Neural crest cell (in vitro differentiated cells): ENCODE measurements around the gene SCYGR8. TPM values are rescaled to one million over a fixed set of nuclear protein-coding genes. Genes with fewer than 3 reads are reported as not detected.

Source experiments
- DNase-seq: peaks from one replicate; pipeline ENCODE4 v3.0.0; 2021; ENCODE audit warnings: low read depth, mixed read lengths, low spot score
- H3K27ac Mint-ChIP-seq: one replicate; pipeline ENCODE4 v1.8.0; 2021; ENCODE audit warnings: mild to moderate bottlenecking, mixed read lengths; ENCODE audit not compliant: unreplicated experiment
- H3K27me3 Mint-ChIP-seq: 2 replicates; pipeline ENCODE4 v1.8.0; 2021; ENCODE audit warnings: low read depth, mild to moderate bottlenecking, mixed read lengths
- H3K36me3 Mint-ChIP-seq: 2 replicates; pipeline ENCODE4 v1.8.0; 2021; ENCODE audit warnings: low read depth, mild to moderate bottlenecking, mixed read lengths
- H3K4me1 Mint-ChIP-seq: 2 replicates; pipeline ENCODE4 v1.8.0; 2021; ENCODE audit warnings: mixed read lengths
- H3K4me3 Mint-ChIP-seq: one replicate; pipeline ENCODE4 v1.8.0; 2021; ENCODE audit warnings: mild to moderate bottlenecking, mixed read lengths
- H3K9me3 Mint-ChIP-seq: 2 replicates; pipeline ENCODE4 v1.8.0; 2021; ENCODE audit warnings: mixed read lengths
- CTCF ChIP-seq: fragments of 200-600 bp; sonication (generic); conservative IDR thresholded peaks from 2 replicates; pipeline ENCODE4 v1.5.0; 2021; ENCODE audit warnings: antibody characterized with exemption, mild to moderate bottlenecking
- total RNA-seq: library from RNA; stranded (reverse); gene quantifications from 2 replicates; pipeline ENCODE4 v1.2.1, GENCODE V29; 2021

Gene SCYGR8
- total RNA-seq, 1 donor from 2014 or later = not detected

DNA sequence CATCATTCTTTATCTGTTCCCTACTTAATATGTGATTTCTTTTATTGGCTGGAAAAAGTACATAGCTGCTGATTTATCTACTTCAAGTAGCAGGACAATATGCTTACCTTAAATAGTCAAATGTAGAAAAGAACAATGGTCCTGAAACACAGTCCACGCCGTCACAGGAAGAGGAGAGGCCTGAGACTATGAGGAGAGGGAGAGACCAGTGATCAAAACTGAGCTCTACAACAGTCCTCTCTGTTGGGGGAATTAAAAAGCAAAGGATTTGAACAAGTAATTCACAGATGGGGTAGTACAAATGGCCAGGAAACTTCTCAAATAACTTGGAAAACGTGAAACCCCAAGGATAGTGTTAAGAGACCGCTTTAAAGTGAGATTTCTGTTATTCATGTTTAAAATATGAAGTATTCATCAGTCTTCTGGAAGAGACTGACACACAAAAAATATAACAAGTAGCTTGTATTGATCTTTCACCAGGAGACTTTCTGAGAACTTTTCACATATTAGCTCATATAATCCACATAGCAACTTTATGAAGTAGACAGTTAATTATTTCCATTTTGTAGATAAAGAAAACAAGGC is 20.2 kb downstream of the SCYGR8 start:
- DNase-seq = no peak
- Mint-ChIP-seq H3K27ac (no peak overlapping the region), H3K27me3 (no peaks in the 10 kb centered on the region), H3K9me3 (no peaks in the 10 kb centered on the region), H3K4me1 (peaks cover 7% of the 10 kb centered on the region), H3K4me3 (no peak overlapping the region), H3K36me3 (no peaks in the 10 kb centered on the region)
- no peak for TF ChIP-seq CTCF

- peak; percentile 78 for DNase-seq
- Mint-ChIP-seq H3K36me3 (no peaks in the 10 kb centered on the region), H3K27ac (no peak overlapping the region), H3K9me3 (no peaks in the 10 kb centered on the region), H3K4me3 (no peak overlapping the region), H3K4me1 (peaks cover 5% of the 10 kb centered on the region), H3K27me3 (no peaks in the 10 kb centered on the region)
- peak; percentile 98 for TF ChIP-seq CTCF
Measured at GRCh38 chr2:227766373-227766883, 20.7 kb downstream of the SCYGR8 start.

GRCh38 chr2:227767830-227768229 is 22.1 kb downstream of the SCYGR8 start:
- no peaks in the 10 kb centered on the region for H3K27me3 Mint-ChIP-seq
- TF ChIP-seq CTCF = no peak
- H3K4me3 Mint-ChIP-seq = no peak overlapping the region
- no peak overlapping the region for H3K27ac Mint-ChIP-seq
- H3K9me3 Mint-ChIP-seq = no peaks in the 10 kb centered on the region
- peaks cover 5% of the 10 kb centered on the region for H3K4me1 Mint-ChIP-seq
- DNase-seq = no peak
- H3K36me3 Mint-ChIP-seq = no peaks in the 10 kb centered on the region

DNA sequence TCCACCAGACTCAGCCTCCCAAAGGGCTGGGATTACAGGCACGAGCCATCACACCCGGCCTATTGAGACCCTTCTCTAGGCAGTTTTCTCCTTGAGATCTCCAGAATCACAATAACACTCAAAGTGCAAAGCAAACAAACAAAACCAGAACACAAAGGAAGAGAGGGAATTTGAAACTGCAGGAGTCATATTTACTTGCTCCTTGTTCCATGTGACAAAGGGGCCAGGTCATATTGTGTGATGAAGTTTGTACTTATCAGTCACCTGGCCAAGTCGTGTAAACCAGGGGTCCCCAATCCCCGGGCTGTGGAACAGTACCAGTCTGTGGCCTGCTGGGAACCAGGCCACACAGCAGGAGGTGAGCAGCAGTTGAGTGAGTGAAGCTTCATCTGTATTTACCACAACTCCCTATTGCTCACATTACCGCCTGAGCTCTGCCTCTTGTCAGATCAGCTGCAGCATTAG is 26.5 kb downstream of the SCYGR8 start:
- no peaks in the 10 kb centered on the region for H3K36me3 Mint-ChIP-seq
- no peak for DNase-seq
- H3K4me1 Mint-ChIP-seq = no peaks in the 10 kb centered on the region
- H3K4me3 Mint-ChIP-seq = no peak overlapping the region
- TF ChIP-seq CTCF = no peak
- no peaks in the 10 kb centered on the region for H3K27me3 Mint-ChIP-seq
- no peak overlapping the region for H3K27ac Mint-ChIP-seq
- H3K9me3 Mint-ChIP-seq = no peaks in the 10 kb centered on the region

DNA sequence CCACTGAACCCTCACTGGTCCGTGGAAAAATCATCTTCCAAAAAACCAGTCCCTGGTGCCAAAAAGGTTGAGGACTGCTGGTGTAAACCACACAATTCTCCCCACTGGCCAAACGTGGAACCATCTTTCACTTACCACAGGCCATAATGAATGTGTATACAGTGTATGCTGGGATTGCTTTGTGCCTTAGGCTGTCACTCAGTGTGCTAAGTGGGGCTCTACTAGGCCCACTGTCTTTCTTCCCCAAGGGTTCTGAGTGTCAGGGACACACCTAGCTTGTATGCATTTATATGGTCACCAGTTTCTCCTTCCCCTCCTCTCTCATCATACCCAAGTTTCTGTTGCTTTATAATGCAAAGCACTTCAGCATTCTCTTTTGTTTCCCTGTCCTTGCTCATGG is 27.2 kb downstream of the SCYGR8 start:
- Mint-ChIP-seq H3K4me1 (no peaks in the 10 kb centered on the region), H3K27me3 (no peaks in the 10 kb centered on the region), H3K4me3 (no peak overlapping the region), H3K27ac (no peak overlapping the region), H3K36me3 (no peaks in the 10 kb centered on the region), H3K9me3 (no peaks in the 10 kb centered on the region)
- DNase-seq = no peak
- TF ChIP-seq CTCF = no peak
